ENCODE results near the gene WDR54. TPM values are rescaled to one million over a fixed set of nuclear protein-coding genes. Genes with fewer than 3 reads are reported as not detected.

The WDR54 gene
- total RNA-seq: 1 to 10 TPM; 2.1 to 8.1 (median 5.8) TPM

GRCh38 chr2:74421221-74421870 is at the start of gene WDR54, which contains the start of gene C2orf81:
TSS of gene WDR54 (plus strand) at chr2:74421730. CDS start at chr2:74422154, 424 bp downstream.
TSS of gene C2orf81 (minus strand) at chr2:74421619. CDS start at chr2:74421560, 59 bp downstream.
- no peak for TF ChIP-seq CTCF (IDR thresholded peaks at IDR 0.05; ENCODE audit: low read depth)

GRCh38 chr2:74372674-74373073 is 48.9 kb upstream of the WDR54 start:
- no peak for TF ChIP-seq CTCF (IDR thresholded peaks at IDR 0.05; ENCODE audit: low read depth)

GRCh38 chr2:74373221-74373676 is 48.3 kb upstream of the WDR54 start:
- TF ChIP-seq CTCF (IDR thresholded peaks at IDR 0.05; ENCODE audit: low read depth): no peak

- TF ChIP-seq CTCF (IDR thresholded peaks at IDR 0.05; ENCODE audit: low read depth): no peak
Observed at GRCh38 chr2:74373985-74374384, 47.5 kb upstream of the WDR54 start.

GRCh38 chr2:74374509-74375205 is 46.9 kb upstream of the WDR54 start:
- no peak for TF ChIP-seq CTCF (IDR thresholded peaks at IDR 0.05; ENCODE audit: low read depth)

- TF ChIP-seq CTCF (IDR thresholded peaks at IDR 0.05; ENCODE audit: low read depth): no peak
Observed at GRCh38 chr2:74375838-74376237, 45.7 kb upstream of the WDR54 start.

GRCh38 chr2:74378007-74378406 is 43.5 kb upstream of the WDR54 start:
- TF ChIP-seq CTCF (IDR thresholded peaks at IDR 0.05; ENCODE audit: low read depth): no peak
